Measurements from ENCODE around the gene FGR. TPM values are rescaled to one million over a fixed set of nuclear protein-coding genes. Genes with fewer than 3 reads are reported as not detected.
A peak's percentile ranks its signal among the peaks of the same experiment; 100 is the strongest.

Gene FGR
- total and polyA plus RNA-seq, 2 of the 13 experiments (the other 11 are each of a cell fraction or from before 2014, with no cell fraction given), result not detected

DNA sequence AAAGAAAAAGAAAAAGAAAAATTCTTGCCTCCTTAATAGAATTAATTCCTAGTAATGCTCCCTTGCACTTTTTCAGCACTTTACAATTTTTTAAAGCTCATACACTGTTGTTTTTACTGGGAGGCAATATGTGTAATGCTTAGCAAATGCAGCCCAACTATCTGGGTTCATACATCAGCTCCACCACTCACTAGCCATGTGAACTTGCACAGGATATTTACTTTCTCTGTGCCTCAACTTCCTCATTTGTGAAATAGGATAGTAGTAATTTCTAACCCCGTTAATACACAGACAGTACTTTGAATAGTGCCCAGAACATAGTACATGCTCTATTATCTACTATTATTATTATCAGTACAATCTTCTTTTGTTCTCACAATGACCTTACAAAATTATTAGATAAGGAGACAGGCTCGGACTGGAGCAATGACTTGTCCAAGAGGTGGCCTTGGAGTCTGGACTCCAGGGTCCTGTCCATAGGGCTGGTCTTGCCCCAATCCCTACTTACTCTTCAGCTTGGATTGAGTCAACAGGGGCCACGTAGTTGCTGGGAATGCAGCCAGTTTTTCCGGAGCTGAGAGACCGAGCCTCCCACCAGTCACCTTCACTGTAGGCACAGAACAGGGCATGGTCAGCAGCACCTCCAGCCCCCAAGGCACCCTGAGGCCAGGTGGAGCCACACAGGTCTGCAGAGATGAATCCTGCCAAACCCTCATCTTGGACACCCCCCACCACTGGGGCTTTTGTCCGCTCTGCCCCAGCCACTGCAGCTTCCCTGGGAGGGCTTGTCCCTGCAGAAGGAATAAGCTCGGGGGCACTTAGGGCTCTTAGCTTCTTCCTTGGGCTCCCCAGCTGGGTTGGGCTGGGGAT is 13.7 kb downstream of the FGR start (continued):
- TF ChIP-seq, protein P1, sequence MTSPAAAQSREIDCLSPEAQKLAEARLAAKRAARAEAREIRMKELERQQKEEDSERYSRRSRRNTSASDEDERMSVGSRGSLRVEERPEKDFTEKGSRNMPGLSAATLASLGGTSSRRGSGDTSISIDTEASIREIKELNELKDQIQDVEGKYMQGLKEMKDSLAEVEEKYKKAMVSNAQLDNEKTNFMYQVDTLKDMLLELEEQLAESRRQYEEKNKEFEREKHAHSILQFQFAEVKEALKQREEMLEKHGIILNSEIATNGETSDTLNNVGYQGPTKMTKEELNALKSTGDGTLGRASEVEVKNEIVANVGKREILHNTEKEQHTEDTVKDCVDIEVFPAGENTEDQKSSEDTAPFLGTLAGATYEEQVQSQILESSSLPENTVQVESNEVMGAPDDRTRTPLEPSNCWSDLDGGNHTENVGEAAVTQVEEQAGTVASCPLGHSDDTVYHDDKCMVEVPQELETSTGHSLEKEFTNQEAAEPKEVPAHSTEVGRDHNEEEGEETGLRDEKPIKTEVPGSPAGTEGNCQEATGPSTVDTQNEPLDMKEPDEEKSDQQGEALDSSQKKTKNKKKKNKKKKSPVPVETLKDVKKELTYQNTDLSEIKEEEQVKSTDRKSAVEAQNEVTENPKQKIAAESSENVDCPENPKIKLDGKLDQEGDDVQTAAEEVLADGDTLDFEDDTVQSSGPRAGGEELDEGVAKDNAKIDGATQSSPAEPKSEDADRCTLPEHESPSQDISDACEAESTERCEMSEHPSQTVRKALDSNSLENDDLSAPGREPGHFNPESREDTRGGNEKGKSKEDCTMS (CRISPR knock-in tag; conservative IDR thresholded peaks at IDR 0.05), result no peak
- TF ChIP-seq ZSCAN9 (CRISPR knock-in tag; IDR thresholded peaks at IDR 0.05; ENCODE audit: borderline replicate concordance), result no peak
- TF ChIP-seq KDM1A (CRISPR knock-in tag; IDR thresholded peaks at IDR 0.05), result no peak
- no peak for TF ChIP-seq NCOA2 (CRISPR knock-in tag; IDR thresholded peaks at IDR 0.05)
- no peak for TF ChIP-seq CCDC6 (CRISPR knock-in tag; IDR thresholded peaks at IDR 0.05)
- no peak for TF ChIP-seq SKI (IDR thresholded peaks at IDR 0.05; ENCODE audit: partially characterized antibody)
- TF ChIP-seq, protein P2, sequence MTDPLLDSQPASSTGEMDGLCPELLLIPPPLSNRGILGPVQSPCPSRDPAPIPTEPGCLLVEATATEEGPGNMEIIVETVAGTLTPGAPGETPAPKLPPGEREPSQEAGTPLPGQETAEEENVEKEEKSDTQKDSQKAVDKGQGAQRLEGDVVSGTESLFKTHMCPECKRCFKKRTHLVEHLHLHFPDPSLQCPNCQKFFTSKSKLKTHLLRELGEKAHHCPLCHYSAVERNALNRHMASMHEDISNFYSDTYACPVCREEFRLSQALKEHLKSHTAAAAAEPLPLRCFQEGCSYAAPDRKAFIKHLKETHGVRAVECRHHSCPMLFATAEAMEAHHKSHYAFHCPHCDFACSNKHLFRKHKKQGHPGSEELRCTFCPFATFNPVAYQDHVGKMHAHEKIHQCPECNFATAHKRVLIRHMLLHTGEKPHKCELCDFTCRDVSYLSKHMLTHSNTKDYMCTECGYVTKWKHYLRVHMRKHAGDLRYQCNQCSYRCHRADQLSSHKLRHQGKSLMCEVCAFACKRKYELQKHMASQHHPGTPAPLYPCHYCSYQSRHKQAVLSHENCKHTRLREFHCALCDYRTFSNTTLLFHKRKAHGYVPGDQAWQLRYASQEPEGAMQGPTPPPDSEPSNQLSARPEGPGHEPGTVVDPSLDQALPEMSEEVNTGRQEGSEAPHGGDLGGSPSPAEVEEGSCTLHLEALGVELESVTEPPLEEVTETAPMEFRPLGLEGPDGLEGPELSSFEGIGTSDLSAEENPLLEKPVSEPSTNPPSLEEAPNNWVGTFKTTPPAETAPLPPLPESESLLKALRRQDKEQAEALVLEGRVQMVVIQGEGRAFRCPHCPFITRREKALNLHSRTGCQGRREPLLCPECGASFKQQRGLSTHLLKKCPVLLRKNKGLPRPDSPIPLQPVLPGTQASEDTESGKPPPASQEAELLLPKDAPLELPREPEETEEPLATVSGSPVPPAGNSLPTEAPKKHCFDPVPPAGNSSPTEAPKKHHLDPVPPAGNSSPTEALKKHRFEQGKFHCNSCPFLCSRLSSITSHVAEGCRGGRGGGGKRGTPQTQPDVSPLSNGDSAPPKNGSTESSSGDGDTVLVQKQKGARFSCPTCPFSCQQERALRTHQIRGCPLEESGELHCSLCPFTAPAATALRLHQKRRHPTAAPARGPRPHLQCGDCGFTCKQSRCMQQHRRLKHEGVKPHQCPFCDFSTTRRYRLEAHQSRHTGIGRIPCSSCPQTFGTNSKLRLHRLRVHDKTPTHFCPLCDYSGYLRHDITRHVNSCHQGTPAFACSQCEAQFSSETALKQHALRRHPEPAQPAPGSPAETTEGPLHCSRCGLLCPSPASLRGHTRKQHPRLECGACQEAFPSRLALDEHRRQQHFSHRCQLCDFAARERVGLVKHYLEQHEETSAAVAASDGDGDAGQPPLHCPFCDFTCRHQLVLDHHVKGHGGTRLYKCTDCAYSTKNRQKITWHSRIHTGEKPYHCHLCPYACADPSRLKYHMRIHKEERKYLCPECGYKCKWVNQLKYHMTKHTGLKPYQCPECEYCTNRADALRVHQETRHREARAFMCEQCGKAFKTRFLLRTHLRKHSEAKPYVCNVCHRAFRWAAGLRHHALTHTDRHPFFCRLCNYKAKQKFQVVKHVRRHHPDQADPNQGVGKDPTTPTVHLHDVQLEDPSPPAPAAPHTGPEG (CRISPR knock-in tag; IDR thresholded peaks at IDR 0.05), result no peak
- TF ChIP-seq RORA (CRISPR knock-in tag; IDR thresholded peaks at IDR 0.05), result no peak
- TF ChIP-seq, protein P3, sequence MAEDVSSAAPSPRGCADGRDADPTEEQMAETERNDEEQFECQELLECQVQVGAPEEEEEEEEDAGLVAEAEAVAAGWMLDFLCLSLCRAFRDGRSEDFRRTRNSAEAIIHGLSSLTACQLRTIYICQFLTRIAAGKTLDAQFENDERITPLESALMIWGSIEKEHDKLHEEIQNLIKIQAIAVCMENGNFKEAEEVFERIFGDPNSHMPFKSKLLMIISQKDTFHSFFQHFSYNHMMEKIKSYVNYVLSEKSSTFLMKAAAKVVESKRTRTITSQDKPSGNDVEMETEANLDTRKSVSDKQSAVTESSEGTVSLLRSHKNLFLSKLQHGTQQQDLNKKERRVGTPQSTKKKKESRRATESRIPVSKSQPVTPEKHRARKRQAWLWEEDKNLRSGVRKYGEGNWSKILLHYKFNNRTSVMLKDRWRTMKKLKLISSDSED (CRISPR knock-in tag; IDR thresholded peaks at IDR 0.05), result no peak
- TF ChIP-seq BORCS8-MEF2B (CRISPR knock-in tag; IDR thresholded peaks at IDR 0.05), result 0 out of 2 replicates have a peak, but pooled peaks have one; percentile 24
- TF ChIP-seq, protein P4, sequence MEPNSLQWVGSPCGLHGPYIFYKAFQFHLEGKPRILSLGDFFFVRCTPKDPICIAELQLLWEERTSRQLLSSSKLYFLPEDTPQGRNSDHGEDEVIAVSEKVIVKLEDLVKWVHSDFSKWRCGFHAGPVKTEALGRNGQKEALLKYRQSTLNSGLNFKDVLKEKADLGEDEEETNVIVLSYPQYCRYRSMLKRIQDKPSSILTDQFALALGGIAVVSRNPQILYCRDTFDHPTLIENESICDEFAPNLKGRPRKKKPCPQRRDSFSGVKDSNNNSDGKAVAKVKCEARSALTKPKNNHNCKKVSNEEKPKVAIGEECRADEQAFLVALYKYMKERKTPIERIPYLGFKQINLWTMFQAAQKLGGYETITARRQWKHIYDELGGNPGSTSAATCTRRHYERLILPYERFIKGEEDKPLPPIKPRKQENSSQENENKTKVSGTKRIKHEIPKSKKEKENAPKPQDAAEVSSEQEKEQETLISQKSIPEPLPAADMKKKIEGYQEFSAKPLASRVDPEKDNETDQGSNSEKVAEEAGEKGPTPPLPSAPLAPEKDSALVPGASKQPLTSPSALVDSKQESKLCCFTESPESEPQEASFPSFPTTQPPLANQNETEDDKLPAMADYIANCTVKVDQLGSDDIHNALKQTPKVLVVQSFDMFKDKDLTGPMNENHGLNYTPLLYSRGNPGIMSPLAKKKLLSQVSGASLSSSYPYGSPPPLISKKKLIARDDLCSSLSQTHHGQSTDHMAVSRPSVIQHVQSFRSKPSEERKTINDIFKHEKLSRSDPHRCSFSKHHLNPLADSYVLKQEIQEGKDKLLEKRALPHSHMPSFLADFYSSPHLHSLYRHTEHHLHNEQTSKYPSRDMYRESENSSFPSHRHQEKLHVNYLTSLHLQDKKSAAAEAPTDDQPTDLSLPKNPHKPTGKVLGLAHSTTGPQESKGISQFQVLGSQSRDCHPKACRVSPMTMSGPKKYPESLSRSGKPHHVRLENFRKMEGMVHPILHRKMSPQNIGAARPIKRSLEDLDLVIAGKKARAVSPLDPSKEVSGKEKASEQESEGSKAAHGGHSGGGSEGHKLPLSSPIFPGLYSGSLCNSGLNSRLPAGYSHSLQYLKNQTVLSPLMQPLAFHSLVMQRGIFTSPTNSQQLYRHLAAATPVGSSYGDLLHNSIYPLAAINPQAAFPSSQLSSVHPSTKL (CRISPR knock-in tag; IDR thresholded peaks at IDR 0.05), result peak; percentile 78
- no peak for TF ChIP-seq ZNF232 (CRISPR knock-in tag; IDR thresholded peaks at IDR 0.05; ENCODE audit: borderline replicate concordance)
- TF ChIP-seq HNF4A (CRISPR knock-in tag; IDR thresholded peaks at IDR 0.05), result peak; percentile 84
- TF ChIP-seq TMF1 (CRISPR knock-in tag; IDR thresholded peaks at IDR 0.05; ENCODE audit: low read depth), result no peak
- TF ChIP-seq ZNF572 (CRISPR knock-in tag; IDR thresholded peaks at IDR 0.05), result no peak
- no peak for TF ChIP-seq ONECUT2 (CRISPR knock-in tag; IDR thresholded peaks at IDR 0.05)
